HEK293 (cell line): ENCODE data around the gene BZW2.

ENCODE experiments used
- CTCF ChIA-PET: fragments of 350-600 bp; formaldehyde crosslinking; extraction: SDS; loops from one replicate; lab custom pipeline; 2021; ENCODE audit warnings: antibody characterized with exemption; lab: Yijun Ruan, JAX
- POLR2A ChIA-PET: fragments of 300-600 bp; formaldehyde crosslinking; extraction: SDS; loops from one replicate; lab custom pipeline; 2020; ENCODE audit warnings: antibody characterized with exemption, inconsistent platforms; lab: Yijun Ruan, JAX
- H3K27ac ChIP-seq: fragments of 200-500 bp; sonication (Bioruptor generic); 2 replicates; pipeline ENCODE4 v1.5.1; 2014; ENCODE audit warnings: low read depth, low read length, control low read depth, inconsistent platforms; ENCODE audit errors: extremely low read depth
- H3K36me3 ChIP-seq, 2 experiments: fragments of 200-500 bp in 1 of 2; sonication (Bioruptor generic) in 1 of 2; 1 replicate in 1 of 2; 2 replicates in 1 of 2; pipeline ENCODE4 v1.5.1; 2014 to 2017; ENCODE audit warnings: inconsistent platforms in 2 of 2, low read length in 2 of 2; ENCODE audit not compliant: control insufficient read depth in 2 of 2, insufficient read depth in 1 of 2
- H3K4me1 ChIP-seq: fragments of 200-500 bp; sonication (Bioruptor generic); 2 replicates; pipeline ENCODE4 v1.5.1; 2014; ENCODE audit warnings: mild to moderate bottlenecking, low read length, inconsistent platforms; ENCODE audit not compliant: control insufficient read depth, insufficient read depth
- H3K4me3 ChIP-seq: 2 replicates; pipeline ENCODE4 v1.5.1; 2011; ENCODE audit warnings: low read depth, mild to moderate bottlenecking, control low read depth, low read length, moderate library complexity
- H3K9me3 ChIP-seq: fragments of 200-500 bp; sonication (Bioruptor generic); 2 replicates; pipeline ENCODE4 v1.5.1; 2014; ENCODE audit warnings: low read depth, low read length, inconsistent platforms; ENCODE audit not compliant: control insufficient read depth, insufficient read depth
- EGR2 ChIP-seq: fragments of 450-650 bp; formaldehyde crosslinking; IDR thresholded peaks from 2 replicates; pipeline ENCODE4 v1.5.1; 2016; ENCODE audit warnings: low read depth, missing biosample characterization, missing genetic modification characterization
- GLIS2 ChIP-seq: fragments of 450-650 bp; formaldehyde crosslinking; IDR thresholded peaks from 2 replicates; pipeline ENCODE4 v1.5.1; 2016; ENCODE audit warnings: missing biosample characterization, missing genetic modification characterization
- HOXA7 ChIP-seq: sonication (generic); formaldehyde crosslinking; IDR thresholded peaks from 2 replicates; pipeline ENCODE4 v1.8.1; 2022; ENCODE audit warnings: missing genetic modification reagents, borderline replicate concordance
- RBAK ChIP-seq: fragments of 450-650 bp; formaldehyde crosslinking; IDR thresholded peaks from 2 replicates; pipeline ENCODE4 v1.5.1; 2016; ENCODE audit warnings: missing biosample characterization, missing genetic modification characterization
- SALL2 ChIP-seq: fragments of 450-650 bp; formaldehyde crosslinking; IDR thresholded peaks from 2 replicates; pipeline ENCODE4 v1.5.0; 2017; ENCODE audit warnings: missing biosample characterization, mild to moderate bottlenecking, missing genetic modification characterization, borderline replicate concordance
- SCRT1 ChIP-seq: fragments of 450-650 bp; formaldehyde crosslinking; IDR thresholded peaks from 2 replicates; pipeline ENCODE4 v1.5.1; 2016; ENCODE audit warnings: missing biosample characterization, missing genetic modification characterization, borderline replicate concordance
- SCRT2 ChIP-seq: fragments of 450-650 bp; formaldehyde crosslinking; IDR thresholded peaks from 2 replicates; pipeline ENCODE4 v1.5.1; 2016; ENCODE audit warnings: missing biosample characterization, missing genetic modification characterization
- SP7 ChIP-seq: fragments of 450-650 bp; formaldehyde crosslinking; IDR thresholded peaks from 2 replicates; pipeline ENCODE4 v1.5.1; 2016; ENCODE audit warnings: missing biosample characterization, missing genetic modification characterization
- ZBTB17 ChIP-seq: fragments of 450-650 bp; formaldehyde crosslinking; IDR thresholded peaks from 2 replicates; pipeline ENCODE4 v1.5.1; 2016; ENCODE audit warnings: missing biosample characterization, missing genetic modification characterization
- ZNF202 ChIP-seq: fragments of 450-650 bp; formaldehyde crosslinking; IDR thresholded peaks from 2 replicates; pipeline ENCODE4 v1.5.1; 2016; ENCODE audit warnings: missing biosample characterization, missing genetic modification characterization, borderline replicate concordance
- ZNF266 ChIP-seq: fragments of 450-650 bp; formaldehyde crosslinking; IDR thresholded peaks from 2 replicates; pipeline ENCODE4 v1.5.1; 2016; ENCODE audit warnings: missing biosample characterization, missing genetic modification characterization, low read depth
- ZNF274 ChIP-seq, 2 experiments: fragments of 200-500 bp in 1 of 2; fragments of 450-650 bp in 1 of 2; sonication (Bioruptor generic) in 1 of 2; formaldehyde crosslinking in 1 of 2; IDR thresholded peaks; 2 replicates each; pipeline versions ENCODE4 v1.5.1 to v1.6.1; 2014 to 2016; ENCODE audit warnings: borderline replicate concordance in 1 of 2, inconsistent platforms in 1 of 2, low read length in 1 of 2, missing biosample characterization in 1 of 2, missing genetic modification characterization in 1 of 2
- ZNF426 ChIP-seq: fragments of 450-650 bp; formaldehyde crosslinking; IDR thresholded peaks from 2 replicates; pipeline ENCODE4 v1.5.1; 2017; ENCODE audit warnings: missing biosample characterization, missing genetic modification characterization, mild to moderate bottlenecking, inconsistent platforms, moderate library complexity
- ZNF677 ChIP-seq: fragments of 450-650 bp; IDR thresholded peaks from 2 replicates; pipeline ENCODE4 v1.5.0; 2018; ENCODE audit warnings: missing biosample characterization, mild to moderate bottlenecking, missing genetic modification characterization, moderate library complexity
- ZNF768 ChIP-seq: fragments of 450-650 bp; formaldehyde crosslinking; IDR thresholded peaks from 2 replicates; pipeline ENCODE4 v1.5.1; 2018; ENCODE audit warnings: missing biosample characterization, mild to moderate bottlenecking, missing genetic modification characterization
- ZNF785 ChIP-seq: fragments of 450-650 bp; formaldehyde crosslinking; IDR thresholded peaks from 2 replicates; pipeline ENCODE4 v1.5.1; 2016; ENCODE audit warnings: missing biosample characterization, missing genetic modification characterization
- TF ChIP-seq, protein P1 (sequence below): fragments of 450-650 bp; formaldehyde crosslinking; IDR thresholded peaks from 2 replicates; pipeline ENCODE4 v1.5.1; 2017; ENCODE audit warnings: missing biosample characterization, missing genetic modification characterization
- TF ChIP-seq, protein P2 (sequence below): fragments of 450-650 bp; formaldehyde crosslinking; IDR thresholded peaks from 2 replicates; pipeline ENCODE4 v1.5.1; 2016; ENCODE audit warnings: missing biosample characterization, missing genetic modification characterization
- TF ChIP-seq, protein P3 (sequence below): fragments of 450-650 bp; IDR thresholded peaks from 2 replicates; pipeline ENCODE4 v1.5.1; 2018; ENCODE audit warnings: missing biosample characterization, missing genetic modification characterization
- TF ChIP-seq, protein P4 (sequence below): fragments of 450-650 bp; formaldehyde crosslinking; IDR thresholded peaks from 2 replicates; pipeline ENCODE4 v1.5.1; 2016; ENCODE audit warnings: missing biosample characterization, missing genetic modification characterization, borderline replicate concordance
- TF ChIP-seq, protein P5 (sequence below): fragments of 450-650 bp; formaldehyde crosslinking; IDR thresholded peaks from 2 replicates; pipeline ENCODE4 v1.5.1; 2016; ENCODE audit warnings: missing biosample characterization, missing genetic modification characterization
- TF ChIP-seq, protein P6 (sequence below): fragments of 450-650 bp; formaldehyde crosslinking; IDR thresholded peaks from 2 replicates; pipeline ENCODE4 v1.5.1; 2017; ENCODE audit warnings: missing biosample characterization, missing genetic modification characterization
- TF ChIP-seq, protein P7 (sequence below): fragments of 450-650 bp; formaldehyde crosslinking; IDR thresholded peaks from 2 replicates; pipeline ENCODE4 v1.5.1; 2016; ENCODE audit warnings: missing biosample characterization, missing genetic modification characterization

BZW2 gene

DNA sequence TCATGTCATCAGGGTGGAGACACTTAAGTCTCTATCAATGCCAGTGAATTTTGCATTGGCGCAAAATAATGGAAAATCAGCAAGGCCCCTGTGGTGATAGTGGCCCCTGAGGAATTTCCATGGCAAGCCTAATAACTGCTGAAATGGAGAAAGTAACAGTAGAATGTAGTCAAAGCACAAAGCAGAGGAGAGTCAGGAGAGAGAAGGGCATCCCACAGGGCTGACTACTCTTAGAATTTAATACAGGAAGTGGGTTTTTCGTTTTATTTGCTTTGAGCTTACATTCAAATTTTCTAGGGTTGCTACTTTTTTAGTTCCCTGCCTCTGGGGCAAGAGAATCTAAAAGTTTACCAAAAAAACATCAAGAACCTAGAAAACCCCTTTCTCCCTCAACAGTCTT is 39.0 kb downstream of the BZW2 start:
- CTCF ChIA-PET: interaction anchor here (0.6 to 1.5 kb wide), 4 partner anchors 10 to 1307 kb away, joined by 3 to 4 read pairs (median 3); no protein-coding TSS in a partner anchor
- H3K36me3 ChIP-seq: peaks cover 31 to 38% of the 10 kb centered on the region in 2 experiments
- no peak for TF ChIP-seq HOXA7
- TF ChIP-seq SP7 (tag by site-specific recombination): no peak
- no peak for TF ChIP-seq ZNF677 (tag by site-specific recombination)
- TF ChIP-seq, protein P1, sequence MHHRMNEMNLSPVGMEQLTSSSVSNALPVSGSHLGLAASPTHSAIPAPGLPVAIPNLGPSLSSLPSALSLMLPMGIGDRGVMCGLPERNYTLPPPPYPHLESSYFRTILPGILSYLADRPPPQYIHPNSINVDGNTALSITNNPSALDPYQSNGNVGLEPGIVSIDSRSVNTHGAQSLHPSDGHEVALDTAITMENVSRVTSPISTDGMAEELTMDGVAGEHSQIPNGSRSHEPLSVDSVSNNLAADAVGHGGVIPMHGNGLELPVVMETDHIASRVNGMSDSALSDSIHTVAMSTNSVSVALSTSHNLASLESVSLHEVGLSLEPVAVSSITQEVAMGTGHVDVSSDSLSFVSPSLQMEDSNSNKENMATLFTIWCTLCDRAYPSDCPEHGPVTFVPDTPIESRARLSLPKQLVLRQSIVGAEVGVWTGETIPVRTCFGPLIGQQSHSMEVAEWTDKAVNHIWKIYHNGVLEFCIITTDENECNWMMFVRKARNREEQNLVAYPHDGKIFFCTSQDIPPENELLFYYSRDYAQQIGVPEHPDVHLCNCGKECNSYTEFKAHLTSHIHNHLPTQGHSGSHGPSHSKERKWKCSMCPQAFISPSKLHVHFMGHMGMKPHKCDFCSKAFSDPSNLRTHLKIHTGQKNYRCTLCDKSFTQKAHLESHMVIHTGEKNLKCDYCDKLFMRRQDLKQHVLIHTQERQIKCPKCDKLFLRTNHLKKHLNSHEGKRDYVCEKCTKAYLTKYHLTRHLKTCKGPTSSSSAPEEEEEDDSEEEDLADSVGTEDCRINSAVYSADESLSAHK (tag by site-specific recombination): no peak
- no peak for TF ChIP-seq RBAK (tag by site-specific recombination)
- TF ChIP-seq, protein P2, sequence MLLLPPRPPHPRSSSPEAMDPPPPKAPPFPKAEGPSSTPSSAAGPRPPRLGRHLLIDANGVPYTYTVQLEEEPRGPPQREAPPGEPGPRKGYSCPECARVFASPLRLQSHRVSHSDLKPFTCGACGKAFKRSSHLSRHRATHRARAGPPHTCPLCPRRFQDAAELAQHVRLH (tag by site-specific recombination): no peak
- no peak for TF ChIP-seq ZNF785
- TF ChIP-seq, protein P3, sequence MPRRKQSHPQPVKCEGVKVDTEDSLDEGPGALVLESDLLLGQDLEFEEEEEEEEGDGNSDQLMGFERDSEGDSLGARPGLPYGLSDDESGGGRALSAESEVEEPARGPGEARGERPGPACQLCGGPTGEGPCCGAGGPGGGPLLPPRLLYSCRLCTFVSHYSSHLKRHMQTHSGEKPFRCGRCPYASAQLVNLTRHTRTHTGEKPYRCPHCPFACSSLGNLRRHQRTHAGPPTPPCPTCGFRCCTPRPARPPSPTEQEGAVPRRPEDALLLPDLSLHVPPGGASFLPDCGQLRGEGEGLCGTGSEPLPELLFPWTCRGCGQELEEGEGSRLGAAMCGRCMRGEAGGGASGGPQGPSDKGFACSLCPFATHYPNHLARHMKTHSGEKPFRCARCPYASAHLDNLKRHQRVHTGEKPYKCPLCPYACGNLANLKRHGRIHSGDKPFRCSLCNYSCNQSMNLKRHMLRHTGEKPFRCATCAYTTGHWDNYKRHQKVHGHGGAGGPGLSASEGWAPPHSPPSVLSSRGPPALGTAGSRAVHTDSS (tag by site-specific recombination): no peak
- TF ChIP-seq SCRT2 (tag by site-specific recombination): no peak
- TF ChIP-seq, protein P4, sequence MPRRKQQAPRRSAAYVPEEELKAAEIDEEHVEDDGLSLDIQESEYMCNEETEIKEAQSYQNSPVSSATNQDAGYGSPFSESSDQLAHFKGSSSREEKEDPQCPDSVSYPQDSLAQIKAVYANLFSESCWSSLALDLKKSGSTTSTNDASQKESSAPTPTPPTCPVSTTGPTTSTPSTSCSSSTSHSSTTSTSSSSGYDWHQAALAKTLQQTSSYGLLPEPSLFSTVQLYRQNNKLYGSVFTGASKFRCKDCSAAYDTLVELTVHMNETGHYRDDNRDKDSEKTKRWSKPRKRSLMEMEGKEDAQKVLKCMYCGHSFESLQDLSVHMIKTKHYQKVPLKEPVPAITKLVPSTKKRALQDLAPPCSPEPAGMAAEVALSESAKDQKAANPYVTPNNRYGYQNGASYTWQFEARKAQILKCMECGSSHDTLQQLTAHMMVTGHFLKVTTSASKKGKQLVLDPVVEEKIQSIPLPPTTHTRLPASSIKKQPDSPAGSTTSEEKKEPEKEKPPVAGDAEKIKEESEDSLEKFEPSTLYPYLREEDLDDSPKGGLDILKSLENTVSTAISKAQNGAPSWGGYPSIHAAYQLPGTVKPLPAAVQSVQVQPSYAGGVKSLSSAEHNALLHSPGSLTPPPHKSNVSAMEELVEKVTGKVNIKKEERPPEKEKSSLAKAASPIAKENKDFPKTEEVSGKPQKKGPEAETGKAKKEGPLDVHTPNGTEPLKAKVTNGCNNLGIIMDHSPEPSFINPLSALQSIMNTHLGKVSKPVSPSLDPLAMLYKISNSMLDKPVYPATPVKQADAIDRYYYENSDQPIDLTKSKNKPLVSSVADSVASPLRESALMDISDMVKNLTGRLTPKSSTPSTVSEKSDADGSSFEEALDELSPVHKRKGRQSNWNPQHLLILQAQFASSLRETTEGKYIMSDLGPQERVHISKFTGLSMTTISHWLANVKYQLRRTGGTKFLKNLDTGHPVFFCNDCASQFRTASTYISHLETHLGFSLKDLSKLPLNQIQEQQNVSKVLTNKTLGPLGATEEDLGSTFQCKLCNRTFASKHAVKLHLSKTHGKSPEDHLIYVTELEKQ (tag by site-specific recombination): no peak
- TF ChIP-seq, protein P5, sequence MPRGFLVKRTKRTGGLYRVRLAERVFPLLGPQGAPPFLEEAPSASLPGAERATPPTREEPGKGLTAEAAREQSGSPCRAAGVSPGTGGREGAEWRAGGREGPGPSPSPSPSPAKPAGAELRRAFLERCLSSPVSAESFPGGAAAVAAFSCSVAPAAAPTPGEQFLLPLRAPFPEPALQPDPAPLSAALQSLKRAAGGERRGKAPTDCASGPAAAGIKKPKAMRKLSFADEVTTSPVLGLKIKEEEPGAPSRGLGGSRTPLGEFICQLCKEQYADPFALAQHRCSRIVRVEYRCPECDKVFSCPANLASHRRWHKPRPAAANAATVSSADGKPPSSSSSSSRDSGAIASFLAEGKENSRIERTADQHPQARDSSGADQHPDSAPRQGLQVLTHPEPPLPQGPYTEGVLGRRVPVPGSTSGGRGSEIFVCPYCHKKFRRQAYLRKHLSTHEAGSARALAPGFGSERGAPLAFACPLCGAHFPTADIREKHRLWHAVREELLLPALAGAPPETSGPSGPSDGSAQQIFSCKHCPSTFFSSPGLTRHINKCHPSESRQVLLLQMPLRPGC (tag by site-specific recombination): no peak
- TF ChIP-seq, protein P6, sequence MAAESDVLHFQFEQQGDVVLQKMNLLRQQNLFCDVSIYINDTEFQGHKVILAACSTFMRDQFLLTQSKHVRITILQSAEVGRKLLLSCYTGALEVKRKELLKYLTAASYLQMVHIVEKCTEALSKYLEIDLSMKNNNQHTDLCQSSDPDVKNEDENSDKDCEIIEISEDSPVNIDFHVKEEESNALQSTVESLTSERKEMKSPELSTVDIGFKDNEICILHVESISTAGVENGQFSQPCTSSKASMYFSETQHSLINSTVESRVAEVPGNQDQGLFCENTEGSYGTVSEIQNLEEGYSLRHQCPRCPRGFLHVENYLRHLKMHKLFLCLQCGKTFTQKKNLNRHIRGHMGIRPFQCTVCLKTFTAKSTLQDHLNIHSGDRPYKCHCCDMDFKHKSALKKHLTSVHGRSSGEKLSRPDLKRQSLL: no peak
- no peak for TF ChIP-seq ZNF426 (tag by site-specific recombination)
- no peak for TF ChIP-seq EGR2 (tag by site-specific recombination)
- no peaks in the 10 kb centered on the region for H3K9me3 ChIP-seq
- POLR2A ChIA-PET: interaction anchor here (1.2 kb wide), 1 partner anchor 39 kb away, joined by 3 read pairs; the partner anchor contains the start of genes ANKMY2 and BZW2
- H3K27ac ChIP-seq: no peak overlapping the region
- no peaks in the 10 kb centered on the region for H3K4me1 ChIP-seq
- no peak overlapping the region for H3K4me3 ChIP-seq

GRCh38 chr7:16685535-16685934 is 39.6 kb downstream of the BZW2 start:
- POLR2A ChIA-PET: no interaction called here
- TF ChIP-seq, protein P7, sequence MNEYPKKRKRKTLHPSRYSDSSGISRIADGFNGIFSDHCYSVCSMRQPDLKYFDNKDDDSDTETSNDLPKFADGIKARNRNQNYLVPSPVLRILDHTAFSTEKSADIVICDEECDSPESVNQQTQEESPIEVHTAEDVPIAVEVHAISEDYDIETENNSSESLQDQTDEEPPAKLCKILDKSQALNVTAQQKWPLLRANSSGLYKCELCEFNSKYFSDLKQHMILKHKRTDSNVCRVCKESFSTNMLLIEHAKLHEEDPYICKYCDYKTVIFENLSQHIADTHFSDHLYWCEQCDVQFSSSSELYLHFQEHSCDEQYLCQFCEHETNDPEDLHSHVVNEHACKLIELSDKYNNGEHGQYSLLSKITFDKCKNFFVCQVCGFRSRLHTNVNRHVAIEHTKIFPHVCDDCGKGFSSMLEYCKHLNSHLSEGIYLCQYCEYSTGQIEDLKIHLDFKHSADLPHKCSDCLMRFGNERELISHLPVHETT (tag by site-specific recombination): no peak
- TF ChIP-seq GLIS2: no peak
- TF ChIP-seq ZNF768 (tag by site-specific recombination): no peak
- no peak for TF ChIP-seq ZBTB17
- no peak for TF ChIP-seq ZNF202 (tag by site-specific recombination)
- no peak for TF ChIP-seq ZNF266 (tag by site-specific recombination)
- TF ChIP-seq SALL2 (tag by site-specific recombination): no peak
- TF ChIP-seq ZNF274 (IDR thresholded peaks at IDR 0.05; ENCODE audit: low read length): no peak
- TF ChIP-seq ZNF274 (tag by site-specific recombination; IDR thresholded peaks at IDR 0.05; ENCODE audit: borderline replicate concordance): no peak
- no peak for TF ChIP-seq SCRT1 (tag by site-specific recombination)

More at GRCh38 chr7:16685535-16685934, 39.6 kb downstream of the BZW2 start:
- no peaks in the 10 kb centered on the region for H3K9me3 ChIP-seq
- H3K4me1 ChIP-seq: no peaks in the 10 kb centered on the region
- no peak overlapping the region for H3K27ac ChIP-seq
- CTCF ChIA-PET: interaction anchor here (0.6 to 0.7 kb wide), 2 partner anchors 77 to 1306 kb away, joined by 3 to 4 read pairs; no protein-coding TSS in a partner anchor
- H3K4me3 ChIP-seq: no peak overlapping the region
- H3K36me3 ChIP-seq: peaks cover 33 to 38% of the 10 kb centered on the region in 2 experiments
